Uterine smooth muscle cell (primary cell): ENCODE results near the gene KRTAP4-11. TPM values are rescaled to one million over a fixed set of nuclear protein-coding genes. Genes with fewer than 3 reads are reported as not detected.

Source experiments
- total RNA-seq: library from RNA; depleted of rRNA; stranded (reverse); fragments of >200 nt; gene quantifications from 2 replicates; pipeline ENCODE4 v1.2.3, GENCODE V29; 2014

KRTAP4-11 gene
- not detected in 2 replicates for total RNA-seq

GRCh38 chr17:41117846-41118386 is at the start of gene KRTAP4-11:
Gene KRTAP4-11, minus strand, starts transcription at chr17:41118373. Its CDS starts 58 bp downstream, at chr17:41118315.

GRCh38 chr17:41160648-41161047 is 42.5 kb upstream of the KRTAP4-11 start, which contains the start of gene KRTAP4-4:
Gene KRTAP4-4, minus strand, starts transcription at chr17:41160748. Its CDS starts 57 bp downstream, at chr17:41160691.

GRCh38 chr17:41149652-41149985 is 31.4 kb upstream of the KRTAP4-11 start, which contains the start of gene KRTAP4-5:
Gene KRTAP4-5, minus strand, starts transcription at chr17:41149825. Its CDS starts 58 bp downstream, at chr17:41149767.

GRCh38 chr17:41140360-41141131 is 22.4 kb upstream of the KRTAP4-11 start, which contains the start of gene KRTAP4-6:
Gene KRTAP4-6, minus strand, starts transcription at chr17:41140544. Its CDS starts 57 bp downstream, at chr17:41140487.

GRCh38 chr17:41123991-41124371 is 5.8 kb upstream of the KRTAP4-11 start, which contains the start of gene KRTAP4-12:
Gene KRTAP4-12, minus strand, starts transcription at chr17:41124182. Its CDS starts 60 bp downstream, at chr17:41124122.

GRCh38 chr17:41105347-41105746 is 12.8 kb downstream of the KRTAP4-11 start, which contains the start of gene KRTAP4-9:
Gene KRTAP4-9, plus strand, starts transcription at chr17:41105389. Its CDS starts 0 bp downstream, at chr17:41105389.

GRCh38 chr17:41101586-41102259 is 16.4 kb downstream of the KRTAP4-11 start, which contains the start of gene KRTAP4-16:
Gene KRTAP4-16, minus strand, starts transcription at chr17:41102209. Its CDS starts 0 bp downstream, at chr17:41102209.

GRCh38 chr17:41098042-41098441 is 20.1 kb downstream of the KRTAP4-11 start, which contains the start of gene KRTAP4-8:
Gene KRTAP4-8, minus strand, starts transcription at chr17:41098142. Its CDS starts 58 bp downstream, at chr17:41098084.

GRCh38 chr17:41084100-41084856 is 33.9 kb downstream of the KRTAP4-11 start, which contains the start of gene KRTAP4-7:
Gene KRTAP4-7, plus strand, starts transcription at chr17:41084150. Its CDS starts 57 bp downstream, at chr17:41084207.

Other genes with a start within 250 kb of the KRTAP4-11 start
- gene KRT20, start 233.1 kb downstream of the KRTAP4-11 start, total RNA-seq, result 0.22 TPM in 1 of 2 replicates, not detected in the other
- 0.50 and 0.55 TPM in 2 replicates for gene KRT23, start 180.7 kb downstream of the KRTAP4-11 start, total RNA-seq
- 0.11 TPM in 1 of 2 replicates, not detected in the other for gene KRT39, start 151.4 kb downstream of the KRTAP4-11 start, total RNA-seq
- not detected in 2 replicates for gene KRT40, start 134.0 kb downstream of the KRTAP4-11 start, total RNA-seq
- not detected in 2 replicates for gene KRTAP3-3, start 124.2 kb downstream of the KRTAP4-11 start, total RNA-seq
- gene KRTAP3-2, start 118.5 kb downstream of the KRTAP4-11 start, total RNA-seq, result not detected in 2 replicates
- gene KRTAP3-1, start 109.2 kb downstream of the KRTAP4-11 start, total RNA-seq, result not detected in 2 replicates
- 32.6 and 54.1 TPM in 2 replicates for gene KRTAP1-5, start 91.2 kb downstream of the KRTAP4-11 start, total RNA-seq
- gene KRTAP1-4, start 88.2 kb downstream of the KRTAP4-11 start, total RNA-seq, result not detected in 2 replicates
- not detected in 2 replicates for gene KRTAP1-3, start 83.5 kb downstream of the KRTAP4-11 start, total RNA-seq
- gene KRTAP1-1, start 76.9 kb downstream of the KRTAP4-11 start, total RNA-seq, result 0.55 and 0.87 TPM in 2 replicates
- gene KRTAP2-1, start 71.1 kb downstream of the KRTAP4-11 start, total RNA-seq, result not detected in 2 replicates
- gene KRTAP2-2, start 63.1 kb downstream of the KRTAP4-11 start, total RNA-seq, result not detected in 2 replicates
- 0.12 and 1.00 TPM in 2 replicates for gene KRTAP2-3, start 58.3 kb downstream of the KRTAP4-11 start, total RNA-seq
- gene KRTAP2-4, start 52.5 kb downstream of the KRTAP4-11 start, total RNA-seq, result not detected in 2 replicates
- not detected in 2 replicates for gene KRTAP4-7, start 34.2 kb downstream of the KRTAP4-11 start, total RNA-seq
- not detected in 2 replicates for gene KRTAP4-8, start 20.2 kb downstream of the KRTAP4-11 start, total RNA-seq
- gene KRTAP4-16, start 16.2 kb downstream of the KRTAP4-11 start, total RNA-seq, result not detected in 2 replicates
- 0.12 TPM in 1 of 2 replicates, not detected in the other for gene KRTAP4-9, start 13.0 kb downstream of the KRTAP4-11 start, total RNA-seq
- not detected in 2 replicates for gene KRTAP4-12, start 5.8 kb upstream of the KRTAP4-11 start, total RNA-seq
- gene KRTAP4-6, start 22.2 kb upstream of the KRTAP4-11 start, total RNA-seq, result not detected in 2 replicates
- gene KRTAP4-5, start 31.5 kb upstream of the KRTAP4-11 start, total RNA-seq, result not detected in 2 replicates
- not detected in 2 replicates for gene KRTAP4-4, start 42.4 kb upstream of the KRTAP4-11 start, total RNA-seq
- not detected in 2 replicates for gene KRTAP4-3, start 49.8 kb upstream of the KRTAP4-11 start, total RNA-seq
- not detected in 2 replicates for gene KRTAP4-2, start 59.8 kb upstream of the KRTAP4-11 start, total RNA-seq
- gene KRTAP4-1, start 66.5 kb upstream of the KRTAP4-11 start, total RNA-seq, result 0.11 TPM in 1 of 2 replicates, not detected in the other
- not detected in 2 replicates for gene KRTAP9-1, start 71.5 kb upstream of the KRTAP4-11 start, total RNA-seq
- gene KRTAP9-2, start 108.3 kb upstream of the KRTAP4-11 start, total RNA-seq, result not detected in 2 replicates
- gene KRTAP9-3, start 114.1 kb upstream of the KRTAP4-11 start, total RNA-seq, result not detected in 2 replicates
- not detected in 2 replicates for gene KRTAP9-8, start 119.6 kb upstream of the KRTAP4-11 start, total RNA-seq
- gene KRTAP9-4, start 131.3 kb upstream of the KRTAP4-11 start, total RNA-seq, result not detected in 2 replicates
- gene KRTAP9-9, start 137.0 kb upstream of the KRTAP4-11 start, total RNA-seq, result not detected in 2 replicates
- gene KRTAP9-6, start 147.0 kb upstream of the KRTAP4-11 start, total RNA-seq, result not detected in 2 replicates
- not detected in 2 replicates for gene KRTAP9-7, start 157.3 kb upstream of the KRTAP4-11 start, total RNA-seq
- not detected in 2 replicates for gene KRTAP29-1, start 184.5 kb upstream of the KRTAP4-11 start, total RNA-seq
- gene KRTAP16-1, start 190.9 kb upstream of the KRTAP4-11 start, total RNA-seq, result not detected in 2 replicates
- 0.12 and 0.33 TPM in 2 replicates for gene KRTAP17-1, start 197.3 kb upstream of the KRTAP4-11 start, total RNA-seq
- gene KRT33A, start 232.5 kb upstream of the KRTAP4-11 start, total RNA-seq, result not detected in 2 replicates